ENCODE data around the gene PDZK1.
A peak's percentile ranks its signal among the peaks of the same experiment; 100 is the strongest.
"Not testable (repeated sequence)": the region's sequence is repeated elsewhere in the genome, so short reads cannot be mapped to it uniquely, and the experiment has no call there.

The PDZK1 gene

GRCh38 chr1:145729196-145729595, 22.0 kb upstream of the PDZK1 start:
- no peak for DNase-seq (ENCODE audit: insufficient read length, low spot score)

GRCh38 chr1:145726193-145726592, 19.0 kb upstream of the PDZK1 start:
- FAIRE-seq; DNase-seq (ENCODE audit: insufficient read length, low spot score): not testable (repeated sequence)

More at GRCh38 chr1:145729196-145729595, 22.0 kb upstream of the PDZK1 start:
- FAIRE-seq, result no peak
- no peak for TF ChIP-seq TAF1 (IDR thresholded peaks at IDR 0.05; ENCODE audit: low read depth, low read length)
- TF ChIP-seq POU2F2 (IDR thresholded peaks at IDR 0.05; ENCODE audit: low read depth, low read length), result no peak
- no peak for TF ChIP-seq PAX5 (IDR thresholded peaks at IDR 0.05; ENCODE audit: insufficient read depth, low read length, severe bottlenecking)
- no peak for TF ChIP-seq POLR2AphosphoS5 (IDR thresholded peaks at IDR 0.05; ENCODE audit: low read depth, low read length)
- no peak for TF ChIP-seq POLR2A (IDR thresholded peaks at IDR 0.05; ENCODE audit: low read depth, low read length)
- TF ChIP-seq SPI1 (IDR thresholded peaks at IDR 0.05; ENCODE audit: low read depth, low read length), result no peak

- TF ChIP-seq POU2F2 (IDR thresholded peaks at IDR 0.05; ENCODE audit: low read depth, low read length) (no peak), POLR2AphosphoS5 (IDR thresholded peaks at IDR 0.05; ENCODE audit: low read depth, low read length) (no peak), TAF1 (IDR thresholded peaks at IDR 0.05; ENCODE audit: low read depth, low read length) (no peak), POLR2A (IDR thresholded peaks at IDR 0.05; ENCODE audit: low read depth, low read length) (no peak), PAX5 (IDR thresholded peaks at IDR 0.05; ENCODE audit: insufficient read depth, low read length, severe bottlenecking) (no peak), SPI1 (IDR thresholded peaks at IDR 0.05; ENCODE audit: low read depth, low read length) (no peak)
- FAIRE-seq (peak; percentile 74), DNase-seq (ENCODE audit: insufficient read length, low spot score) (peak; percentile 66)
These were observed 13.9 kb upstream of the PDZK1 start for GRCh38 chr1:145720878-145721671.

DNA sequence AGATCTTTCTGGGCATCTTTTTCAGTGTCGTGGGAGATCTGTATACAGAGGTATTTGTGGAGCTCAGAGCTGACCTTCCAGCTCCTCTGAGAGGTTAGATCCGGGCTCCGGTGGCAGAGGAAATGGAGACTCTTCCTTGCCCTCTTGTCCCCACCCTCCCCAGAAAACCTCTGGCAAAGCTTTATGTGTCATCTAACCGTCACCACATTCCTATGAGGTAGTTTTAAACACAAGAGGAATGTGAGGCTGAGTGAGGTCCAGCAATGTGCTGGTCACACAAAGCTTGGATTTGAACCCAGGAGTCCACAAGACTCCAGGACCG, 13.3 kb upstream of the PDZK1 start:
- no peak for FAIRE-seq
- DNase-seq (ENCODE audit: insufficient read length, low spot score), result no peak
- TF ChIP-seq POLR2A (IDR thresholded peaks at IDR 0.05; ENCODE audit: low read depth, low read length) (no peak), PAX5 (IDR thresholded peaks at IDR 0.05; ENCODE audit: insufficient read depth, low read length, severe bottlenecking) (no peak), POU2F2 (IDR thresholded peaks at IDR 0.05; ENCODE audit: low read depth, low read length) (no peak), TAF1 (IDR thresholded peaks at IDR 0.05; ENCODE audit: low read depth, low read length) (no peak), SPI1 (IDR thresholded peaks at IDR 0.05; ENCODE audit: low read depth, low read length) (no peak), POLR2AphosphoS5 (IDR thresholded peaks at IDR 0.05; ENCODE audit: low read depth, low read length) (no peak)

- TF ChIP-seq POLR2AphosphoS5 (IDR thresholded peaks at IDR 0.05; ENCODE audit: low read depth, low read length), result no peak
- TF ChIP-seq TAF1 (IDR thresholded peaks at IDR 0.05; ENCODE audit: low read depth, low read length), result no peak
- no peak for TF ChIP-seq POLR2A (IDR thresholded peaks at IDR 0.05; ENCODE audit: low read depth, low read length)
- TF ChIP-seq SPI1 (IDR thresholded peaks at IDR 0.05; ENCODE audit: low read depth, low read length), result no peak
- no peak for TF ChIP-seq POU2F2 (IDR thresholded peaks at IDR 0.05; ENCODE audit: low read depth, low read length)
- TF ChIP-seq PAX5 (IDR thresholded peaks at IDR 0.05; ENCODE audit: insufficient read depth, low read length, severe bottlenecking), result no peak
- DNase-seq (ENCODE audit: insufficient read length, low spot score) (no peak), FAIRE-seq (no peak)
These were observed 12.3 kb upstream of the PDZK1 start, which contains the start of gene CD160 for GRCh38 chr1:145719230-145720079. Gene CD160 (plus strand): TSS chr1:145719499. CDS start chr1:145728328, 8,829 bp downstream.

GRCh38 chr1:145718465-145718864, 11.3 kb upstream of the PDZK1 start:
- not testable (repeated sequence) for DNase-seq (ENCODE audit: insufficient read length, low spot score); FAIRE-seq

GRCh38 chr1:145717833-145718232, 10.7 kb upstream of the PDZK1 start:
- no peak for DNase-seq (ENCODE audit: insufficient read length, low spot score)
- no peak for FAIRE-seq
- TF ChIP-seq TAF1 (IDR thresholded peaks at IDR 0.05; ENCODE audit: low read depth, low read length), result no peak
- TF ChIP-seq SPI1 (IDR thresholded peaks at IDR 0.05; ENCODE audit: low read depth, low read length), result no peak
- no peak for TF ChIP-seq POU2F2 (IDR thresholded peaks at IDR 0.05; ENCODE audit: low read depth, low read length)
- no peak for TF ChIP-seq PAX5 (IDR thresholded peaks at IDR 0.05; ENCODE audit: insufficient read depth, low read length, severe bottlenecking)
- TF ChIP-seq POLR2AphosphoS5 (IDR thresholded peaks at IDR 0.05; ENCODE audit: low read depth, low read length), result no peak
- no peak for TF ChIP-seq POLR2A (IDR thresholded peaks at IDR 0.05; ENCODE audit: low read depth, low read length)

DNA sequence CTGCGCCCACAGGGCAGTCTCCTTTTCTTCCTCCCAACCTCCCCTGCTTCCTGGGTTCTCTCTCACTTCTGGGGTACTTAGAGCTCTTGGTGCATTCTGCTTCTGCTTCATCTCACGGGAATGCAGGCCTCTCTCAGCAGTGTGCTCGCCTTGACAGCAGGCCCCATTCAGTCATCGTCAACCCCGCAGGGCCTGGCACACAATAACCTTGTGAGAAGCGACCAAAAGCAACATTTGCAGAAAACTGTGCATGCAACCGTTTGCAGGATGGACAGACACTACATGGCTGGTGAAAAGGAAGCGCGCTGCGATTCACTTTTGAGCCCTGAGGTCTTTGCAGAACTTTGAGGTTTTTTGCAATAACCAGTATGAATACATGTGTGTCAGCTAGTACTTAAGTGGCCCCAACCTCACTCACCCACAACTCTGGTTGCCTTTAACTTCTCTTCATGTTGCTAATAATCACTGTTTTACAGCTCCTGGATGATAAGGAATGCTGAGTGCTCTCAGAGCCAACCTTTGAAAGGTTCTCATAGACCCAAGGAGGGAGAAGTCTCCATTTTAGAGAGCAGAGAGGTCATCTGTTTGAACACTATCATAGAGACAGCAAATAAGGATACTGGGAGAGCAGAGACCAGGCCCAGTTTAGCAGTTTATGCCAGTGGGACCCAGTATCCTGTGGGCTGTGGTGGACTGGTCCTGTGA, 9.6 kb upstream of the PDZK1 start:
- TF ChIP-seq TAF1 (IDR thresholded peaks at IDR 0.05; ENCODE audit: low read depth, low read length), result no peak
- DNase-seq (ENCODE audit: insufficient read length, low spot score) (no peak), FAIRE-seq (no peak)

- FAIRE-seq (no peak), DNase-seq (ENCODE audit: insufficient read length, low spot score) (no peak)
- TF ChIP-seq POU2F2 (IDR thresholded peaks at IDR 0.05; ENCODE audit: low read depth, low read length), result no peak
- TF ChIP-seq POLR2AphosphoS5 (IDR thresholded peaks at IDR 0.05; ENCODE audit: low read depth, low read length), result no peak
These were observed 7.5 kb upstream of the PDZK1 start for GRCh38 chr1:145714524-145715111.

GRCh38 chr1:145711213-145711651, 4.1 kb upstream of the PDZK1 start:
- FAIRE-seq (no peak), DNase-seq (ENCODE audit: insufficient read length, low spot score) (no peak)
- TF ChIP-seq POLR2A (IDR thresholded peaks at IDR 0.05; ENCODE audit: low read depth, low read length), result no peak
- TF ChIP-seq SPI1 (IDR thresholded peaks at IDR 0.05; ENCODE audit: low read depth, low read length), result no peak
- no peak for TF ChIP-seq PAX5 (IDR thresholded peaks at IDR 0.05; ENCODE audit: insufficient read depth, low read length, severe bottlenecking)
- no peak for TF ChIP-seq POLR2AphosphoS5 (IDR thresholded peaks at IDR 0.05; ENCODE audit: low read depth, low read length)
- no peak for TF ChIP-seq POU2F2 (IDR thresholded peaks at IDR 0.05; ENCODE audit: low read depth, low read length)
- no peak for TF ChIP-seq TAF1 (IDR thresholded peaks at IDR 0.05; ENCODE audit: low read depth, low read length)

Measured in GM12891 (cell line).